HCT116 (cell line): ENCODE results near the gene MRPL1. TPM values are rescaled to one million over a fixed set of nuclear protein-coding genes. Genes with fewer than 3 reads are reported as not detected.

Experiments
- ATAC-seq: fragments of 200-7000 bp; cut with Tn5 transposase; 2 replicates; pipeline ENCODE4 v1.9.1; 2020; ENCODE audit warnings: mild to moderate bottlenecking, moderate library complexity
- BruUV-seq: library from RNA; stranded (reverse); fragments of 400-500 nt; replicated peaks from 2 replicates; lab custom pipeline; 2021; lab: Mats Ljungman, UMichigan
- CTCF ChIA-PET: fragments of 300-600 bp; sonication (Branson Sonifier 250); formaldehyde crosslinking; loops from one replicate; lab custom pipeline; 2021; ENCODE audit warnings: antibody characterized with exemption; lab: Charles Lee
- POLR2A ChIA-PET: fragments of 300-600, 350-600 bp; sonication (Branson Sonifier 250); formaldehyde crosslinking; loops from one replicate; lab custom pipeline; 2021; ENCODE audit warnings: antibody characterized with exemption; lab: Charles Lee
- RAD21 ChIA-PET, 2 experiments: fragments of 300-600 bp; sonication (Branson Sonifier 250); formaldehyde crosslinking; loops; one replicate each; lab custom pipeline; 2023; ENCODE audit warnings: low total read pairs in 2 of 2; ENCODE audit not compliant: uncharacterized antibody in 2 of 2, unreplicated experiment in 2 of 2, low non-redundant PET in 1 of 2; lab: Charles Lee
- DNase-seq: peaks from one replicate; pipeline ENCODE4 v3.0.0-alpha.2; 2010; ENCODE audit warnings: low read depth, low spot score
- H2AFZ ChIP-seq: fragments of 200-600 bp; shearing (Covaris generic), sonication (generic); 2 replicates; pipeline ENCODE4 v1.6.1; 2017; ENCODE audit warnings: low read depth, mixed run types, mixed read lengths, antibody characterized with exemption, low read length; ENCODE audit not compliant: poor library complexity, severe bottlenecking
- H3K27ac ChIP-seq: 2 replicates; pipeline ENCODE4 v1.5.1; 2012; ENCODE audit warnings: low read depth, low read length
- H3K27me3 ChIP-seq: fragments of 200-600 bp; sonication (generic); 2 replicates; pipeline ENCODE4 v1.6.1; 2016; ENCODE audit warnings: mixed run types, low read length, mixed read lengths; ENCODE audit not compliant: insufficient read depth
- H3K36me3 ChIP-seq, 2 experiments: fragments of 200-500 bp in 1 of 2; fragments of 200-600 bp in 1 of 2; sonication (Bioruptor generic) in 1 of 2; sonication (generic) in 1 of 2; 2 replicates each; pipeline versions ENCODE4 v1.5.1 to v1.6.1; 2014 to 2016; ENCODE audit warnings: low read length in 2 of 2, inconsistent platforms in 1 of 2, mixed read lengths in 1 of 2, mixed run types in 1 of 2; ENCODE audit not compliant: insufficient read depth in 2 of 2, control insufficient read depth in 1 of 2
- H3K4me1 ChIP-seq, 2 experiments: fragments of 200-600 bp in 1 of 2; sonication (generic) in 1 of 2; 2 replicates each; pipeline versions ENCODE4 v1.5.1 to v1.6.1; 2012 to 2017; ENCODE audit warnings: low read length in 2 of 2, inconsistent platforms in 1 of 2, mild to moderate bottlenecking in 1 of 2, mixed read lengths in 1 of 2, mixed run types in 1 of 2, moderate library complexity in 1 of 2; ENCODE audit not compliant: insufficient read depth in 2 of 2, control insufficient read depth in 1 of 2
- H3K4me2 ChIP-seq: fragments of 200-600 bp; sonication (generic); 2 replicates; pipeline ENCODE4 v1.6.1; 2017; ENCODE audit warnings: mixed run types, low read length, mixed read lengths
- H3K4me3 ChIP-seq, 2 experiments: fragments of 200-600 bp in 1 of 2; sonication (generic) in 1 of 2; replicated peaks in 1 of 2; 2 replicates each; pipeline ENCODE4 v1.5.1; 2011 to 2016; ENCODE audit warnings: low read length in 2 of 2, control low read depth in 1 of 2, low read depth in 1 of 2, mild to moderate bottlenecking in 1 of 2, mixed read lengths in 1 of 2, mixed run types in 1 of 2
- H3K79me2 ChIP-seq: fragments of 200-600 bp; sonication (generic); 2 replicates; pipeline ENCODE4 v1.6.1; 2017; ENCODE audit warnings: mild to moderate bottlenecking, mixed run types, low read length, moderate library complexity, mixed read lengths; ENCODE audit not compliant: insufficient read depth
- H3K9ac ChIP-seq: fragments of 200-600 bp; sonication (generic); 2 replicates; pipeline ENCODE4 v1.6.1; 2016; ENCODE audit warnings: low read length, mixed read lengths
- H3K9me2 ChIP-seq: fragments of 200-600 bp; sonication (generic), shearing (Covaris generic); 2 replicates; pipeline ENCODE4 v1.6.1; 2017; ENCODE audit warnings: mixed run types, mild to moderate bottlenecking, moderate library complexity; ENCODE audit not compliant: insufficient read depth
- H3K9me3 ChIP-seq, 2 experiments: fragments of 200-500 bp in 1 of 2; fragments of 200-600 bp in 1 of 2; sonication (Bioruptor generic) in 1 of 2; sonication (generic) in 1 of 2; 2 replicates each; pipeline ENCODE4 v1.6.1; 2014 to 2017; ENCODE audit warnings: low read length in 2 of 2, mixed read lengths in 2 of 2, inconsistent platforms in 1 of 2, low read depth in 1 of 2, mild to moderate bottlenecking in 1 of 2, mixed run types in 1 of 2, moderate library complexity in 1 of 2; ENCODE audit not compliant: control insufficient read depth in 1 of 2, insufficient read depth in 1 of 2
- H4K20me1 ChIP-seq: fragments of 200-600 bp; sonication (generic), shearing (Covaris generic); 2 replicates; pipeline ENCODE4 v1.6.1; 2017; ENCODE audit warnings: mixed run types, mild to moderate bottlenecking, moderate library complexity; ENCODE audit not compliant: insufficient read depth
- CBX3 ChIP-seq: IDR thresholded peaks from 2 replicates; pipeline ENCODE4 v1.6.1; 2012; ENCODE audit warnings: low read depth
- FOSL1 ChIP-seq: IDR thresholded peaks from 2 replicates; pipeline ENCODE4 v1.6.1; 2012; ENCODE audit warnings: low read depth
- JUND ChIP-seq: IDR thresholded peaks from 2 replicates; pipeline ENCODE4 v1.6.1; 2012
- MAX ChIP-seq: IDR thresholded peaks from 2 replicates; pipeline ENCODE4 v1.6.1; 2012
- POLR2A ChIP-seq: IDR thresholded peaks from 2 replicates; pipeline ENCODE4 v1.7.0; 2011; ENCODE audit warnings: borderline replicate concordance; ENCODE audit not compliant: insufficient read depth, insufficient read length; ENCODE audit errors: extremely low read depth
- RAD21 ChIP-seq: IDR thresholded peaks from 2 replicates; pipeline ENCODE4 v1.6.1; 2012; ENCODE audit warnings: low read depth, mild to moderate bottlenecking
- SIN3A ChIP-seq: IDR thresholded peaks from 2 replicates; pipeline ENCODE4 v1.6.1; 2012; ENCODE audit warnings: low read depth
- SP1 ChIP-seq: IDR thresholded peaks from 2 replicates; pipeline ENCODE4 v1.6.1; 2012; ENCODE audit warnings: low read depth
- SRF ChIP-seq: IDR thresholded peaks from 2 replicates; pipeline ENCODE4 v1.6.1; 2012; ENCODE audit warnings: low read depth
- TCF7L2 ChIP-seq: IDR thresholded peaks from 2 replicates; pipeline ENCODE4 v1.7.0; 2011; ENCODE audit warnings: borderline replicate concordance, inconsistent platforms; ENCODE audit not compliant: insufficient read depth, insufficient read length; ENCODE audit errors: extremely low read depth
- ZFX ChIP-seq: fragments of 450-650 bp; IDR thresholded peaks from 2 replicates; pipeline ENCODE4 v1.6.1; 2017
- intact Hi-C: fragments of 100-400 bp; cut with micrococcal nuclease; formaldehyde crosslinking; loops from 2 replicates; pipeline ENCODE4 v1.10.0; 2022
- total RNA-seq: library from RNA; stranded (reverse); gene quantifications from one replicate; pipeline ENCODE4 v1.2.1, GENCODE V29; 2021; ENCODE audit not compliant: unreplicated experiment

MRPL1 gene
- total RNA-seq, 1 experiment from 2014 or later: 54.9 TPM

GRCh38 chr4:77820649-77821561 is 41.7 kb upstream of the MRPL1 start (continued):
- TF ChIP-seq FOSL1 (no peak), MAX (no peak), CBX3 (no peak), ZFX (no peak)

- H4K20me1 ChIP-seq: no peaks in the 10 kb centered on the region
- H3K9me3 ChIP-seq: no peaks in the 10 kb centered on the region
- ChIA-PET POLR2A (no interaction called here), CTCF (no interaction called here), RAD21 (no interaction called here)
- no peak for TF ChIP-seq SP1
- TF ChIP-seq RAD21: no peak
- TF ChIP-seq SIN3A: no peak
- TF ChIP-seq FOSL1: no peak
- TF ChIP-seq POLR2A: no peak
- TF ChIP-seq JUND: no peak
- no peak for TF ChIP-seq SRF
- no peak for TF ChIP-seq TCF7L2
- H3K4me3 ChIP-seq: no peak overlapping the region
- intact Hi-C loops: no loop called here
- H3K4me1 ChIP-seq: peaks cover 12 to 17% of the 10 kb centered on the region in 2 experiments
- no peak for DNase-seq
- no peaks in the 10 kb centered on the region for H3K9me2 ChIP-seq
- H3K9ac ChIP-seq: no peak overlapping the region
- H3K79me2 ChIP-seq: peaks cover 22% of the 10 kb centered on the region
- H3K36me3 ChIP-seq: no peaks in the 10 kb centered on the region
- BruUV-seq: no TSS peak
- no peak overlapping the region for H2AFZ ChIP-seq
- H3K27ac ChIP-seq: no peak overlapping the region
- H3K4me2 ChIP-seq: no peak overlapping the region
- H3K27me3 ChIP-seq: no peaks in the 10 kb centered on the region
- no peak for ATAC-seq
These were observed 40.9 kb upstream of the MRPL1 start for GRCh38 chr4:77821775-77822174.
